ENCODE measurements around the gene SRRM2. TPM values are rescaled to one million over a fixed set of nuclear protein-coding genes. Genes with fewer than 3 reads are reported as not detected.

SRRM2 gene
- total RNA-seq, 1 donor from 2014 or later = 699 TPM

GRCh38 chr16:2810651-2811050, 58.2 kb downstream of the SRRM2 start:
- no peak for DNase-seq
- peaks cover 5% of the 10 kb centered on the region for H3K27me3 Mint-ChIP-seq (ENCODE audit: unreplicated experiment)

DNA sequence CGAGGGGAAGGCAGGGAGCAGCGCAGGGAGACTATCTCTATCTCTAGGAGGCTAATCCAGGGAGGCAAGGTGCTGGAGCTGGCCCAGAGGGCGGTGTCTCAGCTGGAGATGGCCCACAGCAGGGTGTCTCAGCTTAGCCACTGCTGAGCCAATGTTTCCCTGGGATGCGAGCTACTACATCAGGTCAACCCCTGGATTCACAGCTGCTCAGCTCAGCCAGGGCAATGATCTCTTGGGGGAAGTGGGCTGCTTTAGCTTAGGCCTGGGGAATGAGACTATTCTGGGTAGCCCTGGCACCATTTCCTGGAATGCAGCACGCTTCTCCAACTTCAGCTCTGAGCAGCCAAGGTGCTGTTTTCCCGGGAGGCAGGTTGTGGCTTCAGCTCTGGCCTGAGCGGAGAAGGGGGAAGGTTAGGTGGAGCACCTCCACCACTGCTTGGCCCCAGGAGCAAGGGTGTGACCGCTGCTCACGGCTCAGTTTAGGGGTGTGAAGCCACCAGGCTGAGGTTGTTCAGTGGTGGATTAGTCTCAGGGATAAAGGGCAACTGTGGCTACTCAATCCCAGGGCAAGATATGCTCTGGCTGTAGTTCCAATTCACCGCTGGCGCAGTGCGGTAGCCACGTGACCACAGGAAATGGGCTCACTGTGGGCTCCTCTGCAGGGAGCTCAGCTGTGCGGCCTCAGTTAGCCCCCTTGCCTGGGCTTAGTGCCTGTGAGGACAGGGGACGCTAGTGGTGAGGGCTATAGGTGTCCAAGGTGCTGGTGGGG, 59.4 kb downstream of the SRRM2 start:
- H3K4me3 Mint-ChIP-seq (ENCODE audit: unreplicated experiment) = no peak overlapping the region
- no peak for DNase-seq
- H3K9me3 Mint-ChIP-seq (ENCODE audit: unreplicated experiment) = peaks cover 10% of the 10 kb centered on the region
- no peaks in the 10 kb centered on the region for H3K4me1 Mint-ChIP-seq (ENCODE audit: low read depth, unreplicated experiment)
- no peak overlapping the region for H3K27ac Mint-ChIP-seq (ENCODE audit: unreplicated experiment)
- TF ChIP-seq, protein P1, sequence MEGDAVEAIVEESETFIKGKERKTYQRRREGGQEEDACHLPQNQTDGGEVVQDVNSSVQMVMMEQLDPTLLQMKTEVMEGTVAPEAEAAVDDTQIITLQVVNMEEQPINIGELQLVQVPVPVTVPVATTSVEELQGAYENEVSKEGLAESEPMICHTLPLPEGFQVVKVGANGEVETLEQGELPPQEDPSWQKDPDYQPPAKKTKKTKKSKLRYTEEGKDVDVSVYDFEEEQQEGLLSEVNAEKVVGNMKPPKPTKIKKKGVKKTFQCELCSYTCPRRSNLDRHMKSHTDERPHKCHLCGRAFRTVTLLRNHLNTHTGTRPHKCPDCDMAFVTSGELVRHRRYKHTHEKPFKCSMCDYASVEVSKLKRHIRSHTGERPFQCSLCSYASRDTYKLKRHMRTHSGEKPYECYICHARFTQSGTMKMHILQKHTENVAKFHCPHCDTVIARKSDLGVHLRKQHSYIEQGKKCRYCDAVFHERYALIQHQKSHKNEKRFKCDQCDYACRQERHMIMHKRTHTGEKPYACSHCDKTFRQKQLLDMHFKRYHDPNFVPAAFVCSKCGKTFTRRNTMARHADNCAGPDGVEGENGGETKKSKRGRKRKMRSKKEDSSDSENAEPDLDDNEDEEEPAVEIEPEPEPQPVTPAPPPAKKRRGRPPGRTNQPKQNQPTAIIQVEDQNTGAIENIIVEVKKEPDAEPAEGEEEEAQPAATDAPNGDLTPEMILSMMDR (IDR thresholded peaks at IDR 0.05; ENCODE audit: partially characterized antibody, unreplicated experiment) = no peak
- peaks cover 5% of the 10 kb centered on the region for H3K27me3 Mint-ChIP-seq (ENCODE audit: unreplicated experiment)
- H3K36me3 Mint-ChIP-seq (ENCODE audit: unreplicated experiment) = peaks cover 6% of the 10 kb centered on the region

More at GRCh38 chr16:2810651-2811050, 58.2 kb downstream of the SRRM2 start:
- Mint-ChIP-seq H3K27ac (ENCODE audit: unreplicated experiment) (no peak overlapping the region), H3K36me3 (ENCODE audit: unreplicated experiment) (peaks cover 6% of the 10 kb centered on the region), H3K9me3 (ENCODE audit: unreplicated experiment) (peaks cover 10% of the 10 kb centered on the region), H3K4me1 (ENCODE audit: low read depth, unreplicated experiment) (no peaks in the 10 kb centered on the region), H3K4me3 (ENCODE audit: unreplicated experiment) (no peak overlapping the region)
- TF ChIP-seq, protein P1 (IDR thresholded peaks at IDR 0.05; ENCODE audit: partially characterized antibody, unreplicated experiment) = no peak

GRCh38 chr16:2813771-2814221, 61.4 kb downstream of the SRRM2 start:
- H3K9me3 Mint-ChIP-seq (ENCODE audit: unreplicated experiment) = peaks cover 9% of the 10 kb centered on the region
- no peak for DNase-seq
- peaks cover 5% of the 10 kb centered on the region for H3K27me3 Mint-ChIP-seq (ENCODE audit: unreplicated experiment)
- no peak overlapping the region for H3K4me3 Mint-ChIP-seq (ENCODE audit: unreplicated experiment)
- TF ChIP-seq, protein P1 (IDR thresholded peaks at IDR 0.05; ENCODE audit: partially characterized antibody, unreplicated experiment) = no peak
- H3K4me1 Mint-ChIP-seq (ENCODE audit: low read depth, unreplicated experiment) = peaks cover 3% of the 10 kb centered on the region
- H3K36me3 Mint-ChIP-seq (ENCODE audit: unreplicated experiment) = peaks cover 6% of the 10 kb centered on the region
- H3K27ac Mint-ChIP-seq (ENCODE audit: unreplicated experiment) = no peak overlapping the region

DNA sequence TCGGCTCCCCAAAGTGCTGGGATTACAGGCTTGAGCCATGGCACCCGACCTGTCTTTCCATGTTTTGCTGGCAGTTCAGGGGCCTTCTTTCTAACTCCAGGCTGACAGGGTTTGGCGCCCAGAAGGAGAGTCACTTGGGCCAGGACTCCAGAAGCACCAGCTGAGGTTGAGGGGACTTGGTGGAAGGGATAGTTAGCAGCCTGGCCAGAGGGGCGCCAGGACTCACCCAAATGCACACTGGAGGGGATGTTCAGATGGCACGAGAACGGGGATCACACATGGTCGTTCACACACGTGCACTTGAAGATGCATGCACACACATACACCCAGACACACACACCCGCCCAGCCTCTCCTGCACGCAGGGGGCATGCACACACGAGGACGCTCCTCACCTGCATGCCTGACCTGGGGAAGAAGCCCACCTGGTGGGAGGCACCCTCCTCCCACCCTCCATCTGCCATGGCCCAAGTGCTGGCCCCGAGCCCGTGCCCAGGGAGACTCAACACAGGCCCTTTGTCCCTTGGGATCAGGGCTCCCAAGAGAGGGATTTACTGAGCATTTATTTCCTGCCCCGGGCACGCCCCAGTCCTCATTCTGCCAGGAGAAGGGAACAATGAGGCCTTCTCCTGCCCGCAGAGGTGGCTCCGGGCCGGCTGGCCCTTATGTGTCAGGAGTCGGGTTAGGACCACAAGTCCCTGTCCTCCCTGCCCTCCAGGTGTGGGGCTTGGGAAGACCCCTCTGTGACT, 62.3 kb downstream of the SRRM2 start:
- Mint-ChIP-seq H3K4me1 (ENCODE audit: low read depth, unreplicated experiment) (peaks cover 3% of the 10 kb centered on the region), H3K27ac (ENCODE audit: unreplicated experiment) (no peak overlapping the region), H3K27me3 (ENCODE audit: unreplicated experiment) (peaks cover 5% of the 10 kb centered on the region), H3K4me3 (ENCODE audit: unreplicated experiment) (no peak overlapping the region), H3K36me3 (ENCODE audit: unreplicated experiment) (no peaks in the 10 kb centered on the region), H3K9me3 (ENCODE audit: unreplicated experiment) (peaks cover 6% of the 10 kb centered on the region)
- TF ChIP-seq, protein P1 (IDR thresholded peaks at IDR 0.05; ENCODE audit: partially characterized antibody, unreplicated experiment) = no peak
- DNase-seq = no peak

Measured in glutamatergic neuron (in vitro differentiated cells).